Endodermal cell (in vitro differentiated cells): ENCODE data around the gene ZNF423. TPM values are rescaled to one million over a fixed set of nuclear protein-coding genes. Genes with fewer than 3 reads are reported as not detected.
A peak's percentile ranks its signal among the peaks of the same experiment; 100 is the strongest.

Experiments used
- DNase-seq: peaks from one replicate; pipeline ENCODE4 v3.0.0-alpha.2; 2017
- H3K27ac ChIP-seq: 2 replicates; pipeline ENCODE4 v1.5.1; 2013; ENCODE audit warnings: mild to moderate bottlenecking, low read depth, low read length, moderate library complexity
- H3K27me3 ChIP-seq: 2 replicates; pipeline ENCODE4 v1.6.1; 2013; ENCODE audit warnings: mild to moderate bottlenecking, low read length, moderate library complexity; ENCODE audit not compliant: insufficient read depth, control insufficient read depth, poor library complexity, severe bottlenecking
- H3K36me3 ChIP-seq: 2 replicates; pipeline ENCODE4 v1.7.0; 2013; ENCODE audit warnings: mild to moderate bottlenecking, low read length, moderate library complexity; ENCODE audit not compliant: control insufficient read depth, insufficient read depth
- H3K4me1 ChIP-seq: one replicate; pipeline ENCODE4 v1.7.0; 2013; ENCODE audit warnings: low read length; ENCODE audit not compliant: control insufficient read depth, insufficient read depth
- H3K4me3 ChIP-seq: 2 replicates; pipeline ENCODE4 v1.5.1; 2013; ENCODE audit warnings: mild to moderate bottlenecking, low read length, moderate library complexity
- H3K9ac ChIP-seq: 2 replicates; pipeline ENCODE4 v1.6.1; 2013; ENCODE audit warnings: mild to moderate bottlenecking, low read length, moderate library complexity; ENCODE audit not compliant: poor library complexity, severe bottlenecking; ENCODE audit errors: extremely low read depth
- H3K9me3 ChIP-seq: 2 replicates; pipeline ENCODE4 v1.6.1; 2013; ENCODE audit warnings: mild to moderate bottlenecking, low read length, moderate library complexity; ENCODE audit not compliant: control insufficient read depth
- H3K27ac Mint-ChIP-seq: 2 replicates; pipeline ENCODE4 v1.8.0; 2020; ENCODE audit warnings: mixed read lengths
- H3K27me3 Mint-ChIP-seq: 2 replicates; pipeline ENCODE4 v1.8.0; 2021; ENCODE audit warnings: mild to moderate bottlenecking, mixed read lengths; ENCODE audit not compliant: insufficient read depth
- H3K36me3 Mint-ChIP-seq: 2 replicates; pipeline ENCODE4 v1.8.0; 2020; ENCODE audit warnings: low read depth, mixed read lengths
- H3K4me1 Mint-ChIP-seq: 2 replicates; pipeline ENCODE4 v1.8.0; 2020; ENCODE audit warnings: mixed read lengths
- H3K4me3 Mint-ChIP-seq: 2 replicates; pipeline ENCODE4 v1.8.0; 2020; ENCODE audit warnings: mild to moderate bottlenecking, moderate library complexity, mixed read lengths
- H3K9me3 Mint-ChIP-seq: 2 replicates; pipeline ENCODE4 v1.8.0; 2020; ENCODE audit warnings: mild to moderate bottlenecking, mixed read lengths
- CTCF ChIP-seq: fragments of 200-600 bp; sonication (generic); conservative IDR thresholded peaks from 2 replicates; pipeline ENCODE4 v1.5.0; 2021; ENCODE audit warnings: antibody characterized with exemption, mild to moderate bottlenecking
- WGBS, 2 experiments: methylation state at CpG; one replicate each; pipeline versions ENCODE4 v1.1.5 to v1.1.7; 2013; ENCODE audit warnings: missing lambda C conversion rate in 2 of 2, mixed read lengths in 1 of 2; ENCODE audit not compliant: insufficient coverage in 1 of 2, insufficient read length in 1 of 2; 5-methylcytosine and 5-hydroxymethylcytosine counted together
- total RNA-seq, 2 donors: library from RNA; stranded (reverse); fragmentation: NEBNext Ultra II Directional in 1 of 2; extraction: Animal tissue kit (Norgen Biotek cat#: 25700) in 1 of 2; gene quantifications; 2 replicates in 1 of 2; 3 replicates in 1 of 2; pipeline ENCODE4 v1.2.1, GENCODE V29; 2021

The ZNF423 gene
- total RNA-seq, 2 donors from 2014 or later: 30.3 to 41.9 TPM

GRCh38 chr16:49521734-49522325 lies 334.1 kb downstream of the ZNF423 start:
- H3K9me3 ChIP-seq: no peaks in the 10 kb centered on the region

GRCh38 chr16:49520492-49521038 lies 335.3 kb downstream of the ZNF423 start:
- Mint-ChIP-seq H3K27ac (no peak overlapping the region), H3K4me3 (no peak overlapping the region), H3K4me1 (peaks cover 5% of the 10 kb centered on the region), H3K9me3 (no peaks in the 10 kb centered on the region), H3K36me3 (peaks cover 11% of the 10 kb centered on the region), H3K27me3 (no peaks in the 10 kb centered on the region)
- WGBS, 2 experiments: 92 to 99% methylated on average over 7 to 8 of the region's 8 CpGs
- H3K9me3 ChIP-seq: no peaks in the 10 kb centered on the region
- no peak overlapping the region for H3K27ac ChIP-seq
- H3K36me3 ChIP-seq: peaks cover 7% of the 10 kb centered on the region
- no peak overlapping the region for H3K4me3 ChIP-seq
- TF ChIP-seq CTCF: no peak
- no peak for DNase-seq
- H3K9ac ChIP-seq: no peak overlapping the region
- H3K27me3 ChIP-seq: no peaks in the 10 kb centered on the region
- no peaks in the 10 kb centered on the region for H3K4me1 ChIP-seq

More at GRCh38 chr16:49521734-49522325, 334.1 kb downstream of the ZNF423 start:
- Mint-ChIP-seq H3K27me3 (no peaks in the 10 kb centered on the region), H3K9me3 (no peaks in the 10 kb centered on the region), H3K27ac (peak overlapping the region; percentile 48), H3K4me1 (peaks cover 5% of the 10 kb centered on the region), H3K4me3 (no peak overlapping the region), H3K36me3 (peaks cover 11% of the 10 kb centered on the region)
- no peaks in the 10 kb centered on the region for H3K27me3 ChIP-seq
- peak overlapping the region; percentile 22 for H3K27ac ChIP-seq
- H3K36me3 ChIP-seq: peaks cover 7% of the 10 kb centered on the region
- no peak for TF ChIP-seq CTCF
- no peaks in the 10 kb centered on the region for H3K4me1 ChIP-seq
- no peak for DNase-seq
- H3K4me3 ChIP-seq: no peak overlapping the region
- WGBS, 2 experiments: 89 to 93% methylated on average over 3 to 7 of the region's 7 CpGs
- H3K9ac ChIP-seq: no peak overlapping the region

GRCh38 chr16:49519741-49520140 lies 336.2 kb downstream of the ZNF423 start:
- Histone ChIP-seq H3K36me3 (peaks cover 7% of the 10 kb centered on the region), H3K4me3 (no peak overlapping the region), H3K4me1 (no peaks in the 10 kb centered on the region), H3K9me3 (no peaks in the 10 kb centered on the region), H3K27ac (no peak overlapping the region), H3K27me3 (no peaks in the 10 kb centered on the region), H3K9ac (no peak overlapping the region)
- H3K4me3 Mint-ChIP-seq: no peak overlapping the region
- no peak overlapping the region for H3K27ac Mint-ChIP-seq
- no peaks in the 10 kb centered on the region for H3K27me3 Mint-ChIP-seq
- peaks cover 5% of the 10 kb centered on the region for H3K4me1 Mint-ChIP-seq
- TF ChIP-seq CTCF: no peak
- no peaks in the 10 kb centered on the region for H3K9me3 Mint-ChIP-seq
- peaks cover 11% of the 10 kb centered on the region for H3K36me3 Mint-ChIP-seq
- 93 to 98% methylated on average over 4 of the region's 4 CpGs for WGBS, 2 experiments
- DNase-seq: no peak
